K562 (cell line): ENCODE results near the gene CRELD2. TPM values are rescaled to one million over a fixed set of nuclear protein-coding genes. Genes with fewer than 3 reads are reported as not detected.

Experiments
- GATAD2A ChIP-seq: fragments of 450-650 bp; IDR thresholded peaks from 2 replicates; pipeline ENCODE4 v1.6.1; 2017
- MGA ChIP-seq: fragments of 450-650 bp; IDR thresholded peaks from 2 replicates; pipeline ENCODE4 v1.6.1; 2016; ENCODE audit warnings: mild to moderate bottlenecking, moderate library complexity
- MTA1 ChIP-seq: fragments of 450-650 bp; IDR thresholded peaks from 2 replicates; pipeline ENCODE4 v1.6.1; 2017; ENCODE audit warnings: borderline replicate concordance
- NCOA4 ChIP-seq: fragments of 450-650 bp; IDR thresholded peaks from 2 replicates; pipeline ENCODE4 v1.6.1; 2018; ENCODE audit warnings: mild to moderate bottlenecking; ENCODE audit not compliant: partially characterized antibody
- NFRKB ChIP-seq: fragments of 450-650 bp; IDR thresholded peaks from 2 replicates; pipeline ENCODE4 v1.6.1; 2016; ENCODE audit warnings: low read depth
- POLR2B ChIP-seq: fragments of 450-650 bp; IDR thresholded peaks from 2 replicates; pipeline ENCODE4 v1.6.1; 2018; ENCODE audit warnings: low read depth; ENCODE audit not compliant: partially characterized antibody
- SAFB2 ChIP-seq: fragments of 200-400 bp; formaldehyde crosslinking; IDR thresholded peaks from 2 replicates; pipeline ENCODE4 v1.6.1; 2018; ENCODE audit warnings: borderline replicate concordance, low read length, low read depth, moderate library complexity; ENCODE audit not compliant: severe bottlenecking
- SRF ChIP-seq, 2 experiments: fragments of 250-450, 450-650 bp in 1 of 2; sonication (Bioruptor Pico) in 1 of 2; sonication (generic) in 1 of 2; formaldehyde crosslinking; IDR thresholded peaks; 2 replicates each; pipeline versions ENCODE4 v1.5.0 to v1.5.1; 2020 to 2022; ENCODE audit warnings: mild to moderate bottlenecking in 1 of 2, missing genetic modification reagents in 1 of 2
- TAL1 ChIP-seq: fragments of 450-650 bp; IDR thresholded peaks from 2 replicates; pipeline ENCODE4 v1.6.1; 2016; ENCODE audit warnings: mild to moderate bottlenecking
- TEAD1 ChIP-seq, 2 experiments: fragments of 450-650 bp in 1 of 2; sonication (generic) in 1 of 2; formaldehyde crosslinking; IDR thresholded peaks; 2 replicates each; pipeline versions ENCODE4 v1.4.0 to v1.8.0; 2020 to 2022; ENCODE audit warnings: mild to moderate bottlenecking in 2 of 2, missing genetic modification reagents in 1 of 2
- THRB ChIP-seq: fragments of 450-650 bp; formaldehyde crosslinking; conservative IDR thresholded peaks from 2 replicates; pipeline ENCODE4 v1.4.0; 2022; ENCODE audit warnings: mild to moderate bottlenecking, missing genetic modification characterization
- VEZF1 ChIP-seq: fragments of 200-800 bp; sonication (Bioruptor generic); IDR thresholded peaks from 2 replicates; pipeline ENCODE4 v1.6.1; 2017; ENCODE audit warnings: missing genetic modification characterization, missing compliant biosample characterization
- ZSCAN32 ChIP-seq: fragments of 450-650 bp; formaldehyde crosslinking; IDR thresholded peaks from 2 replicates; pipeline ENCODE4 v1.4.0; 2020; ENCODE audit warnings: mild to moderate bottlenecking, moderate library complexity
- polyA plus RNA-seq, 8 experiments: library from polyadenylated mRNA; depleted of rRNA in 4 of 8; stranded (reverse) in 5 of 8; unstranded in 3 of 8; fragments of >200 nt; fragmentation: Nextera tagmentation in 2 of 8; fragmentation: Illumina TruSeq in 1 of 8; extraction: Ambion mirVana in 2 of 8; extraction: Trizol in 1 of 8; gene quantifications; 2 replicates each; pipeline versions ENCODE4 v1.2.1 to v1.2.3, GENCODE V29; 2011 to 2014; ENCODE audit warnings: inconsistent platforms in 1 of 8, missing spikeins in 1 of 8
- total RNA-seq, 7 experiments: library from RNA; depleted of rRNA in 6 of 7; stranded (reverse); fragments of >200 nt in 6 of 7; fragmentation: Illumina TruSeq in 2 of 7; extraction: Trizol in 2 of 7; gene quantifications; 2 replicates each; pipeline versions ENCODE4 v1.2.1 to v1.2.3, GENCODE V29; 2011 to 2021; ENCODE audit warnings: low replicate concordance in 1 of 7

The CRELD2 gene
- total and polyA plus RNA-seq, 9 of the 15 experiments (the other 6 are each of a cell fraction or from before 2014, with no cell fraction given), result 0.96 to 25.3 (median 8.8) TPM

GRCh38 chr22:49975543-49976389, 57.3 kb downstream of the CRELD2 start (continued):
- peak; percentile 66 for TF ChIP-seq MTA1
- peak; percentile 59 for TF ChIP-seq POLR2B
- TF ChIP-seq SRF (CRISPR knock-in tag; IDR thresholded peaks at IDR 0.05), result no peak
- TF ChIP-seq VEZF1 (CRISPR knock-in tag), result peak; percentile 22; the same call in 1 of the 2 replicates
- TF ChIP-seq GATAD2A, result peak; percentile 76; the same call in 1 of the 2 replicates
- no peak for TF ChIP-seq ZSCAN32 (CRISPR knock-in tag)
- peak; percentile 34; the same call in 1 of the 2 replicates for TF ChIP-seq TAL1
- TF ChIP-seq MGA, result peak; percentile 16; the same call in 1 of the 2 replicates
- 0 out of 2 replicates have a peak, but pooled peaks have one; percentile 59 for TF ChIP-seq NFRKB
- TF ChIP-seq THRB (CRISPR knock-in tag), result peak; percentile 91; the same call in 1 of the 2 replicates
- no peak for TF ChIP-seq TEAD1 (CRISPR knock-in tag; IDR thresholded peaks at IDR 0.05)
- no peak for TF ChIP-seq SAFB2
- TF ChIP-seq NCOA4, result peak; percentile 61
